Skin of body (tissue), 2 donors: Measurements from ENCODE around the gene RAP1A. TPM values are rescaled to one million over a fixed set of nuclear protein-coding genes. Genes with fewer than 3 reads are reported as not detected.
"Not testable (repeated sequence)": the region's sequence is repeated elsewhere in the genome, so short reads cannot be mapped to it uniquely, and the experiment has no call there.

Experiments
- DNase-seq: peaks from one replicate; lab custom pipeline; 2025; lab: John Stamatoyannopoulos, UW
- total RNA-seq: library from RNA; depleted of rRNA; stranded (reverse); fragments of >200 nt; gene quantifications from one replicate; pipeline ENCODE4 v1.2.3, GENCODE V29; 2014

The RAP1A gene
- total RNA-seq, 1 donor from 2014 or later = 21.4 TPM

- peak; percentile 77 for DNase-seq
These were observed 22.2 kb upstream of the RAP1A start for GRCh38 chr1:111597426-111597825.

DNA sequence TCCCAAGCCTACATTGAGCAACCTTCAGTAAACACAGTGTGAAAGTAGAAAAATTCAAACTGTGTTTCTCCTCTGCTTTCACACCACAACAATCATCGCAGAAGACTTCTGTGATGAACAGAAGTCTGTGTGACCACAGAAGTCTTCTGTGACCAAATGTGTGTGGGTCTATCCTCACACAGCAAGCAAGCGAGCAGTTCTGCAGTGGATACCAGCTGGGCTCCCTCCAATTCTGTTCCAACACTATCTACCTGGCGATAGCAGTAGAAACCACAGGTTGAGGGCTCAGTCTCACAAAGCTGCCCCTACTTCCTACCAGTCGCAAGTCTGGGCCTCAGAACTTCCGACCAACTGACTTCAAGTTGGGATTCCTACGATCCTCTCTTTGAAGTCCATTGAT is 21.0 kb upstream of the RAP1A start:
- no peak for DNase-seq

- DNase-seq = no peak
These were observed 19.6 kb upstream of the RAP1A start for GRCh38 chr1:111599781-111600693.

DNA sequence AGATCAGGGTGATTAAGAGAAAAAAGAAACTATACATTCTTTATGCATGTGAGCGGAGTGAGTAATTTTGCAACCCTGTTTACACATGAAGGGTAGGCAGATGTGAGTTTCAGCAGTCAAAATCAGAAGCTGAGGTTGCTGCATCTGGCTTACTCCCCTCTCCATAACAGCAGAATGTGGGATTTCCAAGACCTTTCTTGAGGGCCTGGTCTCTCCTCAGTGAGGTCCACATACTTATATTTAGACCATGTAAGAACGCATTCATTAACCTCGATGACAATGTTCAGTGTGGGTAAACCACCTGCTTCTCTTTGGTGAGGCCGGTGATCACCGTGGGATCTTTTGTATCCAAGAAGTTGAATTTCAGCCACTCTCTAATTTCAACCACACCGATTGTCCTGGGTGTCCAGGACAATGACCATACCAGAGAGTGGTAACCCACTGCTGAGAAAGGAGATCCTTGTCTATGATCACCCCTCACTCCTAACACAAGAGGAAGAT is 18.7 kb upstream of the RAP1A start:
- DNase-seq = no peak

GRCh38 chr1:111602302-111602701 is 17.3 kb upstream of the RAP1A start:
- no peak for DNase-seq

DNA sequence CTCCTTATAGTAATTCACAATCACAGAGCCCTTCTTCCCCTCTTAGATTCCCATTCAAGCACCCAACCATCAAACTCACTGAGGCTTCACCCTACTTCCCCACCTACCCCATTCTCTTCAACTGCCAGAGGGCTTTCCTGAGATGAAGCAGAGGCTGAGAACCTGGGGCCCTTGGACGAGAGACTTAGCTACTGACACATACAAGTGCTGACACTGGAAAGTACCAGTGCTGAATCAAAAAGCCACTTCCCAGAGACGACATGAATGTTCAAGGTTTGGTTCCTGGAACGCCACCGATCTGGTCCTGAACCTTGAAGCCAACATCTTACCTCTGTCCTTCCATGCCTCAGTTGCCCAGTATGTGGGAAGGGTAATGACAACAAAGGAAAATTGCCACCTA is 16.6 kb upstream of the RAP1A start:
- DNase-seq = no peak

DNA sequence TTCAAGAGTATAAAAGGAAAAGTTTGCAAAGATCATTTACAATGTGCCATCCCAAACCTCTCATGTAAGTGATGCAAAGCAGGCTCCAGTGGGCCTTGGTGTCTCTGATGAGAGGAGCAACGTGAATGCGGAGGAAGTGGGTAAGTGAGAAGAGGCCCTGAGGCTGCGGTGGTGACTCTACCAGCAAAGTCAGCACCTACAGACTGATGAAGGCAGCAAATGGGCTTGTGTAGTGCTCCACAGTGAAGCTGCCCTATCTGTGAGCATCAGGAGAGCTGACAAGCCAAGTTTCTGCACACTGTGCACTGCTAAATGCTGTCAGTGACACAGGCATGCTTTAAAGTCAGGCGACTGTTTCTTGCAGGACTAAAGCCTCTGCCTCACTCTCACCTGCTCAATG is 15.6 kb upstream of the RAP1A start:
- no peak for DNase-seq

DNA sequence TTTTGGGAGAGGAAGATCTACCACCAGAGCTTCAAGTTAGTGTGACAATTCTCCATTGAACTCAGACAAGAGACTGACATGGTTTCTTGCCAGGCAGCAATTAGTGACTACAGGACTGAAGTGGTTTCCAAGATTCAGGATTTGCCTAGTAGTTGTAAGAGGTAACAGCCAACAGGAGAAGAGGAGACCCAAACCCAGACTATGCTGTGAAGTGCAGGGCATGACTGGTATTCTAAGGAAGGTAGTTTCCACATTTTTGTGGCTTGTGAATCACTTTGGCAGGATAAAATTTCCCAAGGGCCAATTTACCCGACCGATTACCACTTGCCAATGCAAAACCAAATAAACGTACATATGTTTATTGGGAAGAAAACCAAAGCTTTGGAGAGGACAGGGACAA is 14.7 kb upstream of the RAP1A start:
- DNase-seq = no peak

DNA sequence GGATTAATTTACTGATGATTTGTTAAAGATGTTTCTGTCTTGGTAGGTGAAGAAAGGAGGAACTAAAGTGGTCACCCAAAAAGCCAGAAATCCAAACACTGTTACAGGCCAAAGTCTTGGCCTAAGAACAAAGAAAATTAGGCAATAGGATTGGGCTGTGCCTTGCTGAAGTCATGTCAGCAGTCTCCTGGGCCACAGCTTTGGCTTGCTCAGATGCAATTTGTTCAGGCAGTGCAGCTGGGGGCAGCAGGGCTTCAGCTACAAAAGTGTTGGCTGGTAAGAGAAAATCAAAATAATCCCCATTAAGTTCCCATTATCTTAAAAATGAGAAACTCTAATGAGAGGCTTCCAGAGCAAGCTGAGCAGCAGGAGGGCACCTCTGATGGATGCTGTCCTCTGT is 14.0 kb upstream of the RAP1A start:
- no peak for DNase-seq

DNA sequence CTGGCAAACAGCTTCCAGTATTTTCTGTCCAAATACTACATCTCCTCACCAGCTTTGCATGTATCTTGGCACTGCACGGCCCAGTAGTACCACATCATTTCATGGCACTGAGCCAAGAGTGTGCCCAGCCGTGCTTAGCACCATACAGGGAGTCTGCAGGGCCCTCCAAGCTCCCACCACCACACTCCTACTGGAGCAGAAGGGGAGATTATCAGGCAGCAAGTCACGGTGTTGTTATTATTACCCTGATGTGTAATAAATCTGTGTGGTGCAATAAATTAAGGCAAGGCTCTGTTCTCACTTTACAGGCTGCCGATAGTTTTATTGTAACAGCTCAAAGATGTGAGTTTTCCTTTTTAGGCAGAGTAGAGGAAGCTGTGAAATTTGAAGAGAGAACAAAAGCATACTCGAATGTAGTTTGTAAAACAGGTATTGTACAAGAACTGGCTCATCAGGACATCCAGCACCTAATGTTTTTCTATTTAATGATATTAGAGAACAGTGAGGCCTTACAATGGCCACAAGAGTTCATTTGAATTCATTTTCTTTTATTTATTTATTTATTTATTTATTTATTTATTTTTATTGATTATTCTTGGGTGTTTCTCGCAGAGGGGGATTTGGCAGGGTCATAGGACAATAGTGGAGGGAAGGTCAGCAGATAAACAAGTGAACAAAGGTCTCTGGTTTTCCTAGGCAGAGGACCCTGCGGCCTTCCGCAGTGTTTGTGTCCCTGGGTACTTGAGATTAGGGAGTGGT is 13.0 kb upstream of the RAP1A start:
- DNase-seq = not testable (repeated sequence)

GRCh38 chr1:111608528-111608927 is 11.1 kb upstream of the RAP1A start:
- not testable (repeated sequence) for DNase-seq

DNA sequence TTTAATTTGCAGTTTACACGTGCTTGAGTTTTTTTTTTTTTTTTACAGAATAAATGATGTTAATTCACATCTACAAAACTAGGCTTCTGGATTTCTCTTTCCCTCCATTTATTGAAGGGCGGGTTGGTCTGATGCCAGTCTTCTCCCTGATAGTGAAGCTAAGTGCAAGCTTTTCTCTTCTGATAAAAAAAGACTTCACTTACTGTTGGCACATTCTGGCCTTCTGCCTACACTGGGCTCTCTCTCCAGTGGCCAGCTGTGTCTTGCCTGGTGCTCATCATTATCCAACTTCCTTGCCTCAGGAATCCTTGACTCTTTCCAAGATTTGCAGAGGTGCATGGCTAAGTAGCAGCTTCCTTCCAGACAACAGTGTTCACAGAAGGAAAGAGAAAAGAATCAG is 7.6 kb upstream of the RAP1A start:
- DNase-seq = no peak

- DNase-seq = no peak
These were observed 3.5 kb upstream of the RAP1A start for GRCh38 chr1:111615870-111616715.

- DNase-seq = no peak
These were observed 1.5 kb upstream of the RAP1A start for GRCh38 chr1:111618081-111618480.

GRCh38 chr1:111618961-111619634 is 491 bp upstream of the RAP1A start:
- no peak for DNase-seq

DNA sequence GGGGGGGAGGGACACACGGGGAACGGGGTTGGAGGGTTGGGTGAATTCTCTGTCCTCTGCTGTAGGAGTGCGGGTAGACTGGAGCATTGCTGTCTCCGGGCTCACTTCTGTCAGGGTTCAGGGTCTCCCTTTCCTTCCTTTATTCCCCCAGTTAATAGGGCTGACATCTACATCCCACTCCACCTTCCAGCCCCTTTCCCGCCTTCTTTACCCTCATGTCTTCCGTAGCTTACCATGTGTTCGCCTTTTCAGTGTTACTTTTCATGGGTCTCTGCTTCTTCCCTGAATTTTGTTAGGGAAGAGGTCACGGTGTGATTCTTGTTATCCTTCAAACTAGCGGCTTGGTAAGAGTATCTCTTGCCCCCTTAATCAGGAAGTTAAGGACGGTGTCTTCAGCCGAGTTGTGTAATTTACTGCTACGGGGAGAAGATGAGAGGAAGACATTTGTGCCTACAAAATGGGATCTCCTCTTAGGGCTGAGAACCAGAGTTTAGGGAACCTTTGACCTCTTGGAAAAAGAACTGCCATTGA is 917 bp downstream of the RAP1A start:
- no peak for DNase-seq

DNA sequence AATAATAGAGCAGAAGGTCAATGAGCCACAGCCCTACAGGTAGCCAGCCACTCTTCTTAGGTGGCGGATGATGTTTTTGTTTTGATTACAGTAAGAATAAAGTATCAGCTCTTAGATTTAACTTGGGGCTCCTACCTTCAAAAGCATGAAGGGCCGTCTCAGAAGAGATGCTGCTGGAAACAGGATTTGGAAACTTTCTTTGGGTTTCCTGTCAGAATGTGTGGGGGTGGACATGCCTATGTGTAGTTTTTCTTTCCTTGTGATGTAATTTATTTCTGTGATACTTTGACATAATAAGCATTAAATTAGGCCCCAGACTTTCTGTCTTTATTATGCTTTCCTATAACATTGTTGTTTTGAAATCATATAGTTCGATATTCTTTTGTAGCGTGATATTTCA is 1.5 kb downstream of the RAP1A start:
- no peak for DNase-seq

DNA sequence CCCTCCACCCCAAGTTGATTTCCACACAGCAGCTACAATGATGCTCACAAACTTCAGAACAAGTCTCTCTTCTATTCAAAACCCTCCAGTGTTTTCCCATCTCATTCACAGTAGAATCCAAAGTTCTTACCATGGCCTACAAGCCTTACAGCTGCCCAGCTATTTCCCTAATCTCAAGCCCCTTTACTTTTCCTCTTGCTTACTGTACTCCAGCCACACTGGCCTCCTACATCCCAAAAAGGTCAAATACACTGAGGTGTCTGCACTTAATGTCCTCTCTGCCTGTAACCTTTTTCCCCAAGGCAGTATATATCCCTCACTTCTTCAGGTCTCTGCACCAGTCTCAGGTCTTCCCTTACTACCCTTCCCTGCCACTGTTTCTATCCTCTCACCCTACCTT is 2.6 kb downstream of the RAP1A start:
- DNase-seq = no peak

DNA sequence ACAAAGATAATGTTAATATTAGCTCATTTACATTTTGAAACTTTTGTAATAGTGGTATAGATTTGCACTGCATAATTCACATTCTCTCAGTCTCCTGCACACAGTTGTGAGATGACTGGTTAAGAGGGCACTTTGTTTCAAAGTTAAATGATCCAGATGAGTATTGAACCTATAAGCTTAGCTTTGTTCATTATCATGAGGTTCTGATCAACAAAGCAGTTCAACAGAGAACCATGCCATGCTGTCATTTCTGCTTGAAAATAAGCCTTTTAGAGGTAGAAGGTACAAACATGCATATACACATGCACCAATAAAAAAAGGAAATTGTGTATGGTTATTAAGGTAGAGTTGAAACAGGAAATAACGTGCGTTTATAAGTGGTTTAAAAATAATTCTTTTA is 4.8 kb downstream of the RAP1A start:
- DNase-seq = no peak

DNA sequence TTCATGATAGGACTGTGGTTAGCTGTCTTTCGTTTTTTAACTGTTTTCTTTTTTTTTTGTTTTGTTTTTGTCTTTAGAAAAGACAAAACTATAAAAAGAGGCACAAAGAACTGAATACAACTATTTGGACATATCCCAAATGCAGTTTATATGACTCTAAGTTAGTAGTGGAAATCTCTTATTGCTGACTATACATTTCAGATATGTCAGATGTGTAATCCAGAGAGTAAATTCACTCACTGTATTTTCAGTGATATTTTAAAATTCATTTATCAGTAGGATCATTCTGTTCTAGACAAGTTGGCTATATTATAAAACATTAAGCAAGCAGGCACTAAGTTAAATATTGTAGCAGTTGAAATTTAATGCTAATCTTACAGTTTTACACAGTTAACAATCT is 5.7 kb downstream of the RAP1A start:
- DNase-seq = no peak

DNA sequence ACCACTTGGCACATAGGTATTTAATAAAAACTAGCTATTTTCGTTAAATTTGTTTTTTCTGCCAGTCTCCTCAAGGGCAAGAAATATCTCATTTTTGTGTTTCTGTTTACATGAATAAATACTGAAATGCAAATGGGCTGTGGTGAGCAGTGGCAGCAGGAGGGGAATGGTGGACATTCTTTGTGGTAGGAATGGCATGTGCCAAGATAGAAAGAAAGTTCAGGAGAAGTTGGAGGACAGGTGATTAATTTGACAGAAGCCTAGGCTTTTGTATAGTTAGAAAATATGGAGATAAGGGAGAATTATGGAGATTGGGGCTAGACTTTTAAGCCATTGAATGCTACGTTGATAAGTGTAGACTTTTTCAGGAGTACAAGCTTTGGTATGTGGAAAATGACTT is 8.6 kb downstream of the RAP1A start:
- no peak for DNase-seq
